Measurements from ENCODE around the gene DYTN. TPM values are rescaled to one million over a fixed set of nuclear protein-coding genes. Genes with fewer than 3 reads are reported as not detected.
A peak's percentile ranks its signal among the peaks of the same experiment; 100 is the strongest.

The DYTN gene
- total and polyA plus RNA-seq, 2 donors (not counting 3 experiments of a cell fraction or from before 2014, with no cell fraction given): 0.06 to 0.62 TPM

GRCh38 chr2:206764673-206765241 is 46.6 kb upstream of the DYTN start:
- no peaks in the 10 kb centered on the region for H4K20me1 ChIP-seq (replicated peaks; ENCODE audit: control insufficient read depth, extremely low read depth, insufficient read depth, low read length)
- no TSS peak for BruUV-seq (replicated peaks)
- dilution Hi-C loops (cut with MboI; ENCODE audit: extremely low pct_ligation_motif_present, low sequenced_read_pairs): no loop called here
- TF ChIP-seq JUN (IDR thresholded peaks at IDR 0.05; ENCODE audit: borderline replicate concordance, insufficient read depth, insufficient read length, low read depth) (no peak), EZH2 (IDR thresholded peaks at IDR 0.05; ENCODE audit: borderline replicate concordance, low read depth, low read length, severe bottlenecking) (no peak), POLR2AphosphoS5 (IDR thresholded peaks at IDR 0.05; ENCODE audit: insufficient read depth, low read depth, low read length) (no peak), GATA2 (IDR thresholded peaks at IDR 0.05; ENCODE audit: insufficient read depth, insufficient read length, low read depth, low read length) (no peak), MYC (IDR thresholded peaks at IDR 0.05; ENCODE audit: low read depth, low read length) (no peak), POLR2A (IDR thresholded peaks at IDR 0.05; ENCODE audit: low read depth, low read length) (no peak), FOS (IDR thresholded peaks at IDR 0.05; ENCODE audit: borderline replicate concordance, insufficient read depth, low read length) (no peak)
- TF ChIP-seq, protein P1, sequence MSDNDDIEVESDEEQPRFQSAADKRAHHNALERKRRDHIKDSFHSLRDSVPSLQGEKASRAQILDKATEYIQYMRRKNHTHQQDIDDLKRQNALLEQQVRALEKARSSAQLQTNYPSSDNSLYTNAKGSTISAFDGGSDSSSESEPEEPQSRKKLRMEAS (IDR thresholded peaks at IDR 0.05; ENCODE audit: insufficient read depth, insufficient read length): no peak
- TF ChIP-seq, protein P2, sequence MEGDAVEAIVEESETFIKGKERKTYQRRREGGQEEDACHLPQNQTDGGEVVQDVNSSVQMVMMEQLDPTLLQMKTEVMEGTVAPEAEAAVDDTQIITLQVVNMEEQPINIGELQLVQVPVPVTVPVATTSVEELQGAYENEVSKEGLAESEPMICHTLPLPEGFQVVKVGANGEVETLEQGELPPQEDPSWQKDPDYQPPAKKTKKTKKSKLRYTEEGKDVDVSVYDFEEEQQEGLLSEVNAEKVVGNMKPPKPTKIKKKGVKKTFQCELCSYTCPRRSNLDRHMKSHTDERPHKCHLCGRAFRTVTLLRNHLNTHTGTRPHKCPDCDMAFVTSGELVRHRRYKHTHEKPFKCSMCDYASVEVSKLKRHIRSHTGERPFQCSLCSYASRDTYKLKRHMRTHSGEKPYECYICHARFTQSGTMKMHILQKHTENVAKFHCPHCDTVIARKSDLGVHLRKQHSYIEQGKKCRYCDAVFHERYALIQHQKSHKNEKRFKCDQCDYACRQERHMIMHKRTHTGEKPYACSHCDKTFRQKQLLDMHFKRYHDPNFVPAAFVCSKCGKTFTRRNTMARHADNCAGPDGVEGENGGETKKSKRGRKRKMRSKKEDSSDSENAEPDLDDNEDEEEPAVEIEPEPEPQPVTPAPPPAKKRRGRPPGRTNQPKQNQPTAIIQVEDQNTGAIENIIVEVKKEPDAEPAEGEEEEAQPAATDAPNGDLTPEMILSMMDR (IDR thresholded peaks at IDR 0.05; ENCODE audit: extremely low read depth in 1 of 2, insufficient read depth in 1 of 2, low read depth in 1 of 2, low read length in 2 of 2): no peak
- H3K36me3 ChIP-seq (ENCODE audit: control insufficient read depth in 2 of 2, extremely low read depth in 1 of 2, insufficient read depth in 2 of 2, low read length in 2 of 2): no peaks in the 10 kb centered on the region
- ChIA-PET POLR2A (no interaction called here), CTCF (interaction anchor here (0.5 to 4.3 kb wide), 4 partner anchors 11 to 36 kb away, joined by 3 to 25 read pairs (median 3); no protein-coding TSS in a partner anchor)
- H3K79me2 ChIP-seq (ENCODE audit: control insufficient read depth, insufficient read depth, low read length): peaks cover 31% of the 10 kb centered on the region
- peaks cover 8% of the 10 kb centered on the region for H3K4me1 ChIP-seq (ENCODE audit: control insufficient read depth, extremely low read depth, insufficient read depth, low read length)
- peak overlapping the region; percentile 89 for H3K27ac ChIP-seq (ENCODE audit: insufficient read depth, low read depth, low read length)
- FAIRE-seq: no peak
- peak overlapping the region; percentile 92 for H2AFZ ChIP-seq (ENCODE audit: low read depth, low read length)
- intact Hi-C loops (cut with micrococcal nuclease): loop anchor here (2.0 to 5.0 kb wide), 3 partner anchors 36 to 372 kb away; no protein-coding TSS in a partner anchor
- H3K9me3 ChIP-seq (replicated peaks; ENCODE audit: control insufficient read depth, insufficient read depth, low read length): no peaks in the 10 kb centered on the region
- peaks cover 8 to 26% of the 10 kb centered on the region in 2 experiments for H3K27me3 ChIP-seq (ENCODE audit: control insufficient read depth in 2 of 2, insufficient read depth in 2 of 2, low read length in 2 of 2)
- peak overlapping the region; percentile 76 for H3K4me2 ChIP-seq (ENCODE audit: insufficient read depth, low read length)
- H3K4me3 ChIP-seq (replicated peaks in 1 of 3; ENCODE audit: insufficient read depth in 1 of 3, low read depth in 1 of 3, low read length in 3 of 3): peak overlapping the region in 2 of 3 experiments; percentile 80 to 96
- H3K9me1 ChIP-seq (replicated peaks; ENCODE audit: control insufficient read depth, extremely low read depth, insufficient read depth, low read length): no peaks in the 10 kb centered on the region
- peak overlapping the region; percentile 95 for H3K9ac ChIP-seq (replicated peaks; ENCODE audit: extremely low read depth, insufficient read depth, low read length)
- DNase-seq (ENCODE audit: low read depth, low spot score): no peak

All from endothelial cell of umbilical vein (primary cell).